T-helper 1 cell treated with Interleukin-12 subunit alpha and Interleukin-12 subunit beta and Interleukin-4 antibody, amounts not matched to agents 30 μg/mL and 1 μg/mL, for 36 hours (primary cell): ENCODE data around the gene CALML6.

Experiments used
- H3K27ac Mint-ChIP-seq: one replicate; pipeline ENCODE4 v1.8.0; 2021; ENCODE audit warnings: mild to moderate bottlenecking, mixed read lengths
- H3K27me3 Mint-ChIP-seq: one replicate; pipeline ENCODE4 v1.8.0; 2021; ENCODE audit warnings: low read depth, mixed read lengths
- H3K36me3 Mint-ChIP-seq: one replicate; pipeline ENCODE4 v1.8.0; 2021; ENCODE audit warnings: low read depth, mixed read lengths
- H3K4me1 Mint-ChIP-seq: one replicate; pipeline ENCODE4 v1.8.0; 2021; ENCODE audit warnings: low read depth, mixed read lengths
- H3K4me3 Mint-ChIP-seq: one replicate; pipeline ENCODE4 v1.8.0; 2021; ENCODE audit warnings: mild to moderate bottlenecking, moderate library complexity, mixed read lengths
- H3K9me3 Mint-ChIP-seq: one replicate; pipeline ENCODE4 v1.8.0; 2021; ENCODE audit warnings: mixed read lengths

Gene CALML6

GRCh38 chr1:1899266-1899966 lies 15.6 kb upstream of the CALML6 start:
- no peak overlapping the region for H3K27ac Mint-ChIP-seq
- H3K4me3 Mint-ChIP-seq: no peak overlapping the region
- peaks cover 6% of the 10 kb centered on the region for H3K27me3 Mint-ChIP-seq
- H3K4me1 Mint-ChIP-seq: peaks cover 7% of the 10 kb centered on the region
- no peaks in the 10 kb centered on the region for H3K36me3 Mint-ChIP-seq
- H3K9me3 Mint-ChIP-seq: no peaks in the 10 kb centered on the region

GRCh38 chr1:1899967-1900327 lies 15.1 kb upstream of the CALML6 start:
- no peak overlapping the region for H3K27ac Mint-ChIP-seq
- H3K9me3 Mint-ChIP-seq: no peaks in the 10 kb centered on the region
- H3K4me3 Mint-ChIP-seq: no peak overlapping the region
- no peaks in the 10 kb centered on the region for H3K36me3 Mint-ChIP-seq
- peaks cover 5% of the 10 kb centered on the region for H3K27me3 Mint-ChIP-seq
- peaks cover 3% of the 10 kb centered on the region for H3K4me1 Mint-ChIP-seq

- Mint-ChIP-seq H3K27ac (no peak overlapping the region), H3K36me3 (no peaks in the 10 kb centered on the region), H3K9me3 (no peaks in the 10 kb centered on the region), H3K4me3 (no peak overlapping the region), H3K27me3 (peaks cover 3% of the 10 kb centered on the region), H3K4me1 (peaks cover 1% of the 10 kb centered on the region)
Observed at GRCh38 chr1:1900883-1901640, 14.0 kb upstream of the CALML6 start.

GRCh38 chr1:1901641-1902294 lies 13.3 kb upstream of the CALML6 start:
- Mint-ChIP-seq H3K4me1 (peaks cover 5% of the 10 kb centered on the region), H3K27me3 (peaks cover 3% of the 10 kb centered on the region), H3K9me3 (no peaks in the 10 kb centered on the region), H3K27ac (no peak overlapping the region), H3K36me3 (no peaks in the 10 kb centered on the region), H3K4me3 (no peak overlapping the region)

- H3K27ac Mint-ChIP-seq: no peak overlapping the region
- no peaks in the 10 kb centered on the region for H3K9me3 Mint-ChIP-seq
- no peaks in the 10 kb centered on the region for H3K36me3 Mint-ChIP-seq
Observed at GRCh38 chr1:1903224-1903623, 11.8 kb upstream of the CALML6 start.

GRCh38 chr1:1906185-1907097 lies 8.6 kb upstream of the CALML6 start:
- Mint-ChIP-seq H3K36me3 (no peaks in the 10 kb centered on the region), H3K4me3 (peak overlapping the region; percentile 67), H3K4me1 (peaks cover 13% of the 10 kb centered on the region), H3K27me3 (no peaks in the 10 kb centered on the region), H3K27ac (peak overlapping the region; percentile 46), H3K9me3 (no peaks in the 10 kb centered on the region)

More at GRCh38 chr1:1903224-1903623, 11.8 kb upstream of the CALML6 start:
- Mint-ChIP-seq H3K27me3 (peaks cover 3% of the 10 kb centered on the region), H3K4me1 (peaks cover 7% of the 10 kb centered on the region), H3K4me3 (no peak overlapping the region)

GRCh38 chr1:1907098-1907736 lies 7.8 kb upstream of the CALML6 start:
- no peaks in the 10 kb centered on the region for H3K36me3 Mint-ChIP-seq
- no peak overlapping the region for H3K27ac Mint-ChIP-seq
- peaks cover 13% of the 10 kb centered on the region for H3K4me1 Mint-ChIP-seq
- H3K9me3 Mint-ChIP-seq: no peaks in the 10 kb centered on the region
- no peak overlapping the region for H3K4me3 Mint-ChIP-seq
- H3K27me3 Mint-ChIP-seq: no peaks in the 10 kb centered on the region

- Mint-ChIP-seq H3K4me3 (peak overlapping the region; percentile 71), H3K27me3 (no peaks in the 10 kb centered on the region), H3K27ac (no peak overlapping the region), H3K36me3 (no peaks in the 10 kb centered on the region), H3K9me3 (no peaks in the 10 kb centered on the region), H3K4me1 (peaks cover 13% of the 10 kb centered on the region)
Observed at GRCh38 chr1:1908506-1908791, 6.6 kb upstream of the CALML6 start.

- H3K27ac Mint-ChIP-seq: peak overlapping the region; percentile 47
- H3K4me1 Mint-ChIP-seq: peaks cover 13% of the 10 kb centered on the region
- H3K27me3 Mint-ChIP-seq: no peaks in the 10 kb centered on the region
Observed at GRCh38 chr1:1910033-1910465, 5.0 kb upstream of the CALML6 start.

GRCh38 chr1:1910651-1911331 lies 4.3 kb upstream of the CALML6 start:
- Mint-ChIP-seq H3K27me3 (no peaks in the 10 kb centered on the region), H3K36me3 (no peaks in the 10 kb centered on the region), H3K4me3 (no peak overlapping the region), H3K9me3 (no peaks in the 10 kb centered on the region), H3K4me1 (peaks cover 13% of the 10 kb centered on the region), H3K27ac (no peak overlapping the region)

More at GRCh38 chr1:1910033-1910465, 5.0 kb upstream of the CALML6 start:
- H3K36me3 Mint-ChIP-seq: no peaks in the 10 kb centered on the region
- no peaks in the 10 kb centered on the region for H3K9me3 Mint-ChIP-seq
- H3K4me3 Mint-ChIP-seq: peak overlapping the region; percentile 77

GRCh38 chr1:1911350-1912041 lies 3.6 kb upstream of the CALML6 start:
- Mint-ChIP-seq H3K27ac (no peak overlapping the region), H3K36me3 (no peaks in the 10 kb centered on the region), H3K4me1 (peaks cover 8% of the 10 kb centered on the region), H3K4me3 (no peak overlapping the region), H3K27me3 (no peaks in the 10 kb centered on the region), H3K9me3 (no peaks in the 10 kb centered on the region)

- no peaks in the 10 kb centered on the region for H3K9me3 Mint-ChIP-seq
- no peaks in the 10 kb centered on the region for H3K27me3 Mint-ChIP-seq
- no peak overlapping the region for H3K4me3 Mint-ChIP-seq
- H3K27ac Mint-ChIP-seq: no peak overlapping the region
- H3K36me3 Mint-ChIP-seq: no peaks in the 10 kb centered on the region
- peaks cover 6% of the 10 kb centered on the region for H3K4me1 Mint-ChIP-seq
Observed at GRCh38 chr1:1914101-1914970, 724 bp upstream of the CALML6 start.
